ENCODE data around the gene AUTS2.

DNA sequence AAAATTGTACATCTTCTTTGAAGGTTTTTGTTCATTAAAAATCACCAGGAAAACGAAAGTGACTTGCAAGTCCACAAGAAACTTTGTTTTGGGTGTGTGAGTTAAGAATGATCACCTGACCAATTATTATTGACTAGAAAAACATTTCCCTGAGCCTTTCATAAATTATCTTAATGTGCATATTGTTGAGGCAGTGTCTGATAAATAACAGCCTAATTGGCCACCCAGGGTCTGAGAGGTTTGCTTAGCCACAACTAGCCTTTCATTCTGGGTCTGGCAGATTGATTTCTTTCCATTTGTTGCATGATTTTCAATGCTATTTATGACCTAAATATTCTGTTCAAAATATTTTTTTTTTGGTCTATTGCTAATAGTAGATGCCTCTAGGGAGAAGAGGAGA lies 152.8 kb downstream of the AUTS2 start:
- TF ChIP-seq, protein P1, sequence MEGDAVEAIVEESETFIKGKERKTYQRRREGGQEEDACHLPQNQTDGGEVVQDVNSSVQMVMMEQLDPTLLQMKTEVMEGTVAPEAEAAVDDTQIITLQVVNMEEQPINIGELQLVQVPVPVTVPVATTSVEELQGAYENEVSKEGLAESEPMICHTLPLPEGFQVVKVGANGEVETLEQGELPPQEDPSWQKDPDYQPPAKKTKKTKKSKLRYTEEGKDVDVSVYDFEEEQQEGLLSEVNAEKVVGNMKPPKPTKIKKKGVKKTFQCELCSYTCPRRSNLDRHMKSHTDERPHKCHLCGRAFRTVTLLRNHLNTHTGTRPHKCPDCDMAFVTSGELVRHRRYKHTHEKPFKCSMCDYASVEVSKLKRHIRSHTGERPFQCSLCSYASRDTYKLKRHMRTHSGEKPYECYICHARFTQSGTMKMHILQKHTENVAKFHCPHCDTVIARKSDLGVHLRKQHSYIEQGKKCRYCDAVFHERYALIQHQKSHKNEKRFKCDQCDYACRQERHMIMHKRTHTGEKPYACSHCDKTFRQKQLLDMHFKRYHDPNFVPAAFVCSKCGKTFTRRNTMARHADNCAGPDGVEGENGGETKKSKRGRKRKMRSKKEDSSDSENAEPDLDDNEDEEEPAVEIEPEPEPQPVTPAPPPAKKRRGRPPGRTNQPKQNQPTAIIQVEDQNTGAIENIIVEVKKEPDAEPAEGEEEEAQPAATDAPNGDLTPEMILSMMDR (tag by site-specific recombination; IDR thresholded peaks at IDR 0.05) = no peak
- TF ChIP-seq ZBTB7A (tag by site-specific recombination; IDR thresholded peaks at IDR 0.05; ENCODE audit: low read depth) = no peak
- TF ChIP-seq, protein P2, sequence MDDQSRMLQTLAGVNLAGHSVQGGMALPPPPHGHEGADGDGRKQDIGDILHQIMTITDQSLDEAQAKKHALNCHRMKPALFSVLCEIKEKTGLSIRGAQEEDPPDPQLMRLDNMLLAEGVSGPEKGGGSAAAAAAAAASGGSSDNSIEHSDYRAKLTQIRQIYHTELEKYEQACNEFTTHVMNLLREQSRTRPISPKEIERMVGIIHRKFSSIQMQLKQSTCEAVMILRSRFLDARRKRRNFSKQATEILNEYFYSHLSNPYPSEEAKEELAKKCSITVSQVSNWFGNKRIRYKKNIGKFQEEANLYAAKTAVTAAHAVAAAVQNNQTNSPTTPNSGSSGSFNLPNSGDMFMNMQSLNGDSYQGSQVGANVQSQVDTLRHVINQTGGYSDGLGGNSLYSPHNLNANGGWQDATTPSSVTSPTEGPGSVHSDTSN (CRISPR knock-in tag; IDR thresholded peaks at IDR 0.05) = no peak
- no peak for TF ChIP-seq ZNF366 (tag by site-specific recombination; conservative IDR thresholded peaks at IDR 0.05)
- TF ChIP-seq ZNF530 (tag by site-specific recombination; IDR thresholded peaks at IDR 0.05; ENCODE audit: low read depth) = no peak
- TF ChIP-seq ZFP69B (tag by site-specific recombination; IDR thresholded peaks at IDR 0.05) = no peak
- TF ChIP-seq ZNF10 (tag by site-specific recombination; IDR thresholded peaks at IDR 0.05) = no peak
- no peak for TF ChIP-seq KLF10 (tag by site-specific recombination; IDR thresholded peaks at IDR 0.05)
- TF ChIP-seq, protein P3, sequence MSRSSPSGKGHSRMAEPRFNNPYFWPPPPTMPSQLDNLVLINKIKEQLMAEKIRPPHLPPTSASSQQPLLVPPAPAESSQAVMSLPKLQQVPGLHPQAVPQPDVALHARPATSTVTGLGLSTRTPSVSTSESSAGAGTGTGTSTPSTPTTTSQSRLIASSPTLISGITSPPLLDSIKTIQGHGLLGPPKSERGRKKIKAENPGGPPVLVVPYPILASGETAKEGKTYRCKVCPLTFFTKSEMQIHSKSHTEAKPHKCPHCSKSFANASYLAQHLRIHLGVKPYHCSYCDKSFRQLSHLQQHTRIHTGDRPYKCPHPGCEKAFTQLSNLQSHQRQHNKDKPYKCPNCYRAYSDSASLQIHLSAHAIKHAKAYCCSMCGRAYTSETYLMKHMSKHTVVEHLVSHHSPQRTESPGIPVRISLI (tag by site-specific recombination; IDR thresholded peaks at IDR 0.05) = no peak
- TF ChIP-seq ZNF76 (tag by site-specific recombination; IDR thresholded peaks at IDR 0.05; ENCODE audit: borderline replicate concordance, low read depth) = no peak
- TF ChIP-seq ZFHX2 (tag by site-specific recombination; conservative IDR thresholded peaks at IDR 0.05) = no peak
- TF ChIP-seq, protein P4, sequence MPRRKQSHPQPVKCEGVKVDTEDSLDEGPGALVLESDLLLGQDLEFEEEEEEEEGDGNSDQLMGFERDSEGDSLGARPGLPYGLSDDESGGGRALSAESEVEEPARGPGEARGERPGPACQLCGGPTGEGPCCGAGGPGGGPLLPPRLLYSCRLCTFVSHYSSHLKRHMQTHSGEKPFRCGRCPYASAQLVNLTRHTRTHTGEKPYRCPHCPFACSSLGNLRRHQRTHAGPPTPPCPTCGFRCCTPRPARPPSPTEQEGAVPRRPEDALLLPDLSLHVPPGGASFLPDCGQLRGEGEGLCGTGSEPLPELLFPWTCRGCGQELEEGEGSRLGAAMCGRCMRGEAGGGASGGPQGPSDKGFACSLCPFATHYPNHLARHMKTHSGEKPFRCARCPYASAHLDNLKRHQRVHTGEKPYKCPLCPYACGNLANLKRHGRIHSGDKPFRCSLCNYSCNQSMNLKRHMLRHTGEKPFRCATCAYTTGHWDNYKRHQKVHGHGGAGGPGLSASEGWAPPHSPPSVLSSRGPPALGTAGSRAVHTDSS (tag by site-specific recombination; IDR thresholded peaks at IDR 0.05) = no peak
- TF ChIP-seq, protein P5, sequence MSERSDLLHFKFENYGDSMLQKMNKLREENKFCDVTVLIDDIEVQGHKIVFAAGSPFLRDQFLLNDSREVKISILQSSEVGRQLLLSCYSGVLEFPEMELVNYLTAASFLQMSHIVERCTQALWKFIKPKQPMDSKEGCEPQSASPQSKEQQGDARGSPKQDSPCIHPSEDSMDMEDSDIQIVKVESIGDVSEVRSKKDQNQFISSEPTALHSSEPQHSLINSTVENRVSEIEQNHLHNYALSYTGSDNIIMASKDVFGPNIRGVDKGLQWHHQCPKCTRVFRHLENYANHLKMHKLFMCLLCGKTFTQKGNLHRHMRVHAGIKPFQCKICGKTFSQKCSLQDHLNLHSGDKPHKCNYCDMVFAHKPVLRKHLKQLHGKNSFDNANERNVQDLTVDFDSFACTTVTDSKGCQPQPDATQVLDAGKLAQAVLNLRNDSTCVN (tag by site-specific recombination; optimal IDR thresholded peaks at IDR 0.05) = no peak
